Motor neuron (in vitro differentiated cells): Measurements from ENCODE around the gene TNFAIP8L1. TPM values are rescaled to one million over a fixed set of nuclear protein-coding genes. Genes with fewer than 3 reads are reported as not detected.
"Not testable (repeated sequence)": the region's sequence is repeated elsewhere in the genome, so short reads cannot be mapped to it uniquely, and the experiment has no call there.

Source experiments
- ATAC-seq, 8 experiments: fragments of 200-7000 bp; cut with Tn5 transposase; replicated peaks in 6 of 8; 2 replicates each; pipeline ENCODE4 v1.8.0; 2021; ENCODE audit warnings: mild to moderate bottlenecking in 8 of 8, moderate library complexity in 8 of 8
- H3K27ac ChIP-seq, 2 donors: fragments of 250-450 bp; sonication (Bioruptor Pico); 2 replicates each; pipeline ENCODE4 v1.9.0; 2021; ENCODE audit warnings: antibody characterized with exemption in 2 of 2, mild to moderate bottlenecking in 2 of 2, moderate library complexity in 1 of 2
- H3K4me1 ChIP-seq, 2 donors: fragments of 250-450 bp; sonication (Bioruptor Pico); replicated peaks in 1 of 2; 2 replicates each; pipeline ENCODE4 v1.6.1; 2021; ENCODE audit warnings: antibody characterized with exemption in 2 of 2, mild to moderate bottlenecking in 2 of 2, moderate library complexity in 1 of 2
- H3K4me3 ChIP-seq, 5 donors: fragments of 250-450 bp; sonication (Bioruptor Pico); 2 replicates each; pipeline ENCODE4 v1.9.0; 2021; ENCODE audit warnings: antibody characterized with exemption in 5 of 5, mild to moderate bottlenecking in 5 of 5, moderate library complexity in 4 of 5
- WGBS, 10 experiments: fragments of 450-650 bp; shearing (Covaris generic); methylation state at CpG; one replicate each; pipeline ENCODE4 v1.0.0; 2022; 5-methylcytosine and 5-hydroxymethylcytosine counted together
- in situ Hi-C, 9 experiments: fragments of 400-800 bp; cut with MboI; loops; one replicate each; pipeline ENCODE4 v1.15.0; 2021; ENCODE audit warnings: low sequenced_read_pairs in 9 of 9, low pct_unique_long_range_greater_than_20kb in 2 of 9; ENCODE audit not compliant: unreplicated experiment in 9 of 9
- total RNA-seq, 8 experiments: library from RNA; unstranded; fragments of 300-600 nt; gene quantifications; 2 replicates each; pipeline versions ENCODE4 v1.2.3 to v1.2.4, GENCODE V29; 2022

Gene TNFAIP8L1
- total RNA-seq, 8 experiments from 2014 or later, result 0.61 to 5.7 (median 2.6) TPM

- WGBS, 10 experiments, result 19 to 100% (median 71%) methylated on average over 1 to 8 of the region's 17 CpGs; no CpG with 5 or more reads in 3 of the 10 experiments
- H3K4me1 ChIP-seq, result peaks cover 6 to 10% of the 10 kb centered on the region in 2 donors
- in situ Hi-C loops, result no loop called here
- no peak overlapping the region for H3K27ac ChIP-seq
- no peak overlapping the region for H3K4me3 ChIP-seq
- peak in 3 of 8 experiments; percentile 12 to 43 (median 24) for ATAC-seq
Measured at GRCh38 chr19:4676955-4677731, 37.8 kb downstream of the TNFAIP8L1 start.

- in situ Hi-C loops, result no loop called here
- WGBS, 10 experiments, result no CpG with 5 or more reads among the region's 34 CpGs
- Histone ChIP-seq H3K4me3 (no peak overlapping the region), H3K4me1 (peaks cover 3 to 10% of the 10 kb centered on the region in 2 donors), H3K27ac (peak overlapping the region; percentile 35 to 60)
- peak; percentile 54 to 86 (median 82) for ATAC-seq
Measured at GRCh38 chr19:4678881-4679790, 39.8 kb downstream of the TNFAIP8L1 start.

- in situ Hi-C loops, ATAC-seq, H3K4me3 ChIP-seq: not testable (repeated sequence)
- peaks cover 3 to 10% of the 10 kb centered on the region in 2 donors for H3K4me1 ChIP-seq
- H3K27ac ChIP-seq, result peak overlapping the region in 1 of 2 donors; percentile 60
- WGBS, 10 experiments, result 80 to 100% (median 100%) methylated on average over 1 to 5 of the region's 7 CpGs; no CpG with 5 or more reads in 1 of the 10 experiments
Measured at GRCh38 chr19:4680021-4680420, 40.7 kb downstream of the TNFAIP8L1 start.

- no peak for ATAC-seq
- WGBS, 10 experiments, result no CpG with 5 or more reads among the region's 45 CpGs
- Histone ChIP-seq H3K4me1 (peaks cover 0 to 10% of the 10 kb centered on the region in 2 donors), H3K27ac (no peak overlapping the region), H3K4me3 (no peak overlapping the region)
- in situ Hi-C loops, result no loop called here
Measured at GRCh38 chr19:4682417-4683200, 43.3 kb downstream of the TNFAIP8L1 start.

GRCh38 chr19:4684312-4685095 lies 45.2 kb downstream of the TNFAIP8L1 start:
- WGBS, 10 experiments, result 87 to 100% methylated on average over 1 to 10 of the region's 28 CpGs; no CpG with 5 or more reads in 8 of the 10 experiments
- Histone ChIP-seq H3K4me1 (peaks cover 0 to 3% of the 10 kb centered on the region in 2 donors), H3K4me3 (no peak overlapping the region), H3K27ac (no peak overlapping the region)
- peak in 1 of 8 experiments; percentile 3 for ATAC-seq
- in situ Hi-C loops, result no loop called here

GRCh38 chr19:4686700-4687099 lies 47.4 kb downstream of the TNFAIP8L1 start:
- ATAC-seq, result no peak

GRCh38 chr19:4687396-4687795 lies 48.1 kb downstream of the TNFAIP8L1 start:
- Histone ChIP-seq H3K4me1 (no peaks in the 10 kb centered on the region), H3K27ac (no peak overlapping the region), H3K4me3 (no peak overlapping the region)
- in situ Hi-C loops, result no loop called here
- no peak for ATAC-seq
- WGBS, 10 experiments, result 86 to 100% (median 98%) methylated on average over 1 to 6 of the region's 11 CpGs; no CpG with 5 or more reads in 4 of the 10 experiments

More at GRCh38 chr19:4686700-4687099, 47.4 kb downstream of the TNFAIP8L1 start:
- H3K27ac ChIP-seq, result no peak overlapping the region
- in situ Hi-C loops, result no loop called here
- WGBS, 10 experiments, result 41 to 100% (median 96%) methylated on average over 1 to 4 of the region's 10 CpGs; no CpG with 5 or more reads in 4 of the 10 experiments
- H3K4me3 ChIP-seq, result no peak overlapping the region
- H3K4me1 ChIP-seq, result no peaks in the 10 kb centered on the region

- peak in 1 of 8 experiments; percentile 2 for ATAC-seq
- H3K27ac ChIP-seq, result no peak overlapping the region
- no peak overlapping the region for H3K4me3 ChIP-seq
- in situ Hi-C loops, result no loop called here
- H3K4me1 ChIP-seq, result no peaks in the 10 kb centered on the region
- 70% methylated on average over 2 of the region's 26 CpGs; no CpG with 5 or more reads in 9 of the 10 experiments for WGBS, 10 experiments
Measured at GRCh38 chr19:4688587-4688986, 49.3 kb downstream of the TNFAIP8L1 start.

GRCh38 chr19:4689403-4689802 lies 50.1 kb downstream of the TNFAIP8L1 start:
- peak in 4 of 8 experiments; percentile 5 to 45 (median 10) for ATAC-seq
- in situ Hi-C loops, result no loop called here
- no peak overlapping the region for H3K4me3 ChIP-seq
- WGBS, 10 experiments, result 67 to 100% methylated on average over 1 to 4 of the region's 19 CpGs; no CpG with 5 or more reads in 8 of the 10 experiments
- no peak overlapping the region for H3K27ac ChIP-seq
- H3K4me1 ChIP-seq, result no peaks in the 10 kb centered on the region

GRCh38 chr19:4690361-4690760 lies 51.0 kb downstream of the TNFAIP8L1 start:
- in situ Hi-C loops, result no loop called here
- Histone ChIP-seq H3K4me3 (no peak overlapping the region), H3K27ac (no peak overlapping the region), H3K4me1 (no peaks in the 10 kb centered on the region)
- WGBS, 10 experiments, result 83 to 100% (median 89%) methylated on average over 1 to 3 of the region's 13 CpGs; no CpG with 5 or more reads in 7 of the 10 experiments
- no peak for ATAC-seq

GRCh38 chr19:4691373-4691772 lies 52.1 kb downstream of the TNFAIP8L1 start:
- no peak overlapping the region for H3K27ac ChIP-seq
- 83 to 100% (median 95%) methylated on average over 1 to 5 of the region's 9 CpGs; no CpG with 5 or more reads in 3 of the 10 experiments for WGBS, 10 experiments
- no peak overlapping the region for H3K4me3 ChIP-seq
- ATAC-seq, result no peak
- in situ Hi-C loops, result no loop called here
- no peaks in the 10 kb centered on the region for H3K4me1 ChIP-seq
